HepG2 (cell line): Measurements from ENCODE around the gene THSD8. TPM values are rescaled to one million over a fixed set of nuclear protein-coding genes. Genes with fewer than 3 reads are reported as not detected.

Experiments used
- ARID2 ChIP-seq: sonication (generic); formaldehyde crosslinking; IDR thresholded peaks from 2 replicates; pipeline ENCODE4 v1.8.1; 2022; ENCODE audit warnings: mild to moderate bottlenecking, missing genetic modification reagents, borderline replicate concordance
- ETV6 ChIP-seq: sonication (generic); formaldehyde crosslinking; conservative IDR thresholded peaks from 2 replicates; pipeline ENCODE4 v1.4.0; 2020; ENCODE audit warnings: missing genetic modification reagents
- FOXC1 ChIP-seq: sonication (generic); formaldehyde crosslinking; IDR thresholded peaks from 2 replicates; pipeline ENCODE4 v1.8.0; 2022; ENCODE audit warnings: mild to moderate bottlenecking, missing genetic modification reagents, borderline replicate concordance
- HNRNPUL1 ChIP-seq: fragments of 200-400 bp; formaldehyde crosslinking; IDR thresholded peaks from 2 replicates; pipeline ENCODE4 v1.6.1; 2017; ENCODE audit warnings: low read depth, mild to moderate bottlenecking, low read length, moderate library complexity
- MATR3 ChIP-seq: sonication (generic); formaldehyde crosslinking; IDR thresholded peaks from 2 replicates; pipeline ENCODE4 v1.4.0; 2020; ENCODE audit warnings: missing genetic modification reagents
- MED13 ChIP-seq: sonication (generic); formaldehyde crosslinking; IDR thresholded peaks from 2 replicates; pipeline ENCODE4 v1.5.0; 2020; ENCODE audit warnings: missing genetic modification reagents
- MIXL1 ChIP-seq: IDR thresholded peaks from 2 replicates; pipeline ENCODE4 v1.6.1; 2016
- MLXIP ChIP-seq: sonication (generic); formaldehyde crosslinking; IDR thresholded peaks from 2 replicates; pipeline ENCODE4 v1.9.0; 2021; ENCODE audit warnings: missing genetic modification reagents, borderline replicate concordance
- NONO ChIP-seq, 2 experiments: fragments of 450-650 bp in 1 of 2; sonication (generic) in 1 of 2; formaldehyde crosslinking in 1 of 2; IDR thresholded peaks in 1 of 2; conservative IDR thresholded peaks in 1 of 2; 2 replicates each; pipeline versions ENCODE4 v1.6.1 to v1.8.0; 2017 to 2022; ENCODE audit warnings: mild to moderate bottlenecking in 1 of 2, missing genetic modification reagents in 1 of 2, moderate library complexity in 1 of 2
- RORA ChIP-seq: sonication (generic); formaldehyde crosslinking; IDR thresholded peaks from 2 replicates; pipeline ENCODE4 v1.5.0; 2020; ENCODE audit warnings: mild to moderate bottlenecking, missing genetic modification reagents, moderate library complexity
- SIN3B ChIP-seq: fragments of 150-350 bp; IDR thresholded peaks from 2 replicates; pipeline ENCODE4 v1.6.1; 2014; ENCODE audit warnings: low read length
- SMAD9 ChIP-seq: sonication (generic); formaldehyde crosslinking; IDR thresholded peaks from 2 replicates; pipeline ENCODE4 v1.5.1; 2020; ENCODE audit warnings: mild to moderate bottlenecking, missing genetic modification reagents
- SOX6 ChIP-seq, 2 experiments: fragments of 450-650 bp in 1 of 2; sonication (generic) in 1 of 2; formaldehyde crosslinking in 1 of 2; IDR thresholded peaks; 2 replicates each; pipeline versions ENCODE4 v1.4.0 to v1.6.1; 2017 to 2020; ENCODE audit warnings: antibody characterized with exemption in 1 of 2, mild to moderate bottlenecking in 1 of 2, missing genetic modification reagents in 1 of 2
- SP140L ChIP-seq: sonication (generic); formaldehyde crosslinking; IDR thresholded peaks from 2 replicates; pipeline ENCODE4 v1.4.0; 2020; ENCODE audit warnings: missing genetic modification reagents, borderline replicate concordance
- SP2 ChIP-seq: sonication (generic); formaldehyde crosslinking; IDR thresholded peaks from 2 replicates; pipeline ENCODE4 v1.5.1; 2020; ENCODE audit warnings: mild to moderate bottlenecking, missing genetic modification reagents
- STAT6 ChIP-seq: sonication (generic); formaldehyde crosslinking; IDR thresholded peaks from 2 replicates; pipeline ENCODE4 v1.4.0; 2020; ENCODE audit warnings: missing genetic modification reagents, mild to moderate bottlenecking, borderline replicate concordance
- ZMYM4 ChIP-seq: sonication (generic); formaldehyde crosslinking; IDR thresholded peaks from 2 replicates; pipeline ENCODE4 v1.8.1; 2023; ENCODE audit warnings: mild to moderate bottlenecking, missing genetic modification reagents
- ZNF10 ChIP-seq: sonication (generic); formaldehyde crosslinking; IDR thresholded peaks from 2 replicates; pipeline ENCODE4 v1.4.0; 2020; ENCODE audit warnings: mild to moderate bottlenecking, low read depth, missing genetic modification reagents, borderline replicate concordance
- ZNF124 ChIP-seq: sonication (generic); formaldehyde crosslinking; IDR thresholded peaks from 2 replicates; pipeline ENCODE4 v1.4.0; 2020; ENCODE audit warnings: missing genetic modification reagents
- ZNF225 ChIP-seq: sonication (generic); formaldehyde crosslinking; IDR thresholded peaks from 2 replicates; pipeline ENCODE4 v1.4.0; 2020; ENCODE audit warnings: mild to moderate bottlenecking, missing genetic modification reagents
- ZNF33A ChIP-seq: sonication (generic); formaldehyde crosslinking; IDR thresholded peaks from 2 replicates; pipeline ENCODE4 v1.5.1; 2020; ENCODE audit warnings: missing genetic modification reagents, mild to moderate bottlenecking, moderate library complexity, borderline replicate concordance
- ZNF460 ChIP-seq: sonication (generic); formaldehyde crosslinking; IDR thresholded peaks from 2 replicates; pipeline ENCODE4 v1.5.1; 2020; ENCODE audit warnings: missing genetic modification reagents, mild to moderate bottlenecking, borderline replicate concordance
- ZNF704 ChIP-seq: sonication (generic); formaldehyde crosslinking; IDR thresholded peaks from 2 replicates; pipeline ENCODE4 v1.8.1; 2023; ENCODE audit warnings: mild to moderate bottlenecking, inconsistent platforms, moderate library complexity, missing genetic modification reagents, borderline replicate concordance
- polyA plus RNA-seq, 8 experiments: library from polyadenylated mRNA; depleted of rRNA in 3 of 8; stranded (reverse) in 7 of 8; unstranded in 1 of 8; fragments of >200 nt; fragmentation: Illumina TruSeq in 4 of 8; extraction: Trizol in 4 of 8; gene quantifications; 2 replicates each; pipeline versions ENCODE4 v1.2.1 to v1.2.3, GENCODE V29; 2011 to 2016; ENCODE audit warnings: low read depth in 4 of 8, missing spikeins in 1 of 8, mixed read lengths in 1 of 8; ENCODE audit not compliant: insufficient read depth in 1 of 8
- total RNA-seq, 5 experiments: library from RNA; depleted of rRNA; stranded (reverse); fragments of >200 nt; fragmentation: Illumina TruSeq; extraction: Trizol; gene quantifications; 2 replicates each; pipeline ENCODE4 v1.2.3, GENCODE V29; 2016; ENCODE audit warnings: low read depth in 1 of 5

Gene THSD8
- total and polyA plus RNA-seq, 2 of the 13 experiments (the other 11 are each of a cell fraction or from before 2014, with no cell fraction given), result 4.8 to 14.9 TPM

GRCh38 chr19:12796146-12797071 lies 5.5 kb upstream of the THSD8 start (continued):
- TF ChIP-seq FOXC1 (no peak), MED13 (CRISPR knock-in tag) (no peak), ZNF225 (no peak), MATR3 (no peak), HNRNPUL1 (no peak), RORA (no peak), ETV6 (CRISPR knock-in tag) (no peak), SIN3B (no peak; the same call in 1 of the 2 replicates), ZMYM4 (CRISPR knock-in tag) (no peak), ZNF10 (CRISPR knock-in tag) (no peak), ZNF124 (CRISPR knock-in tag) (no peak), ARID2 (CRISPR knock-in tag) (no peak), SMAD9 (CRISPR knock-in tag) (no peak), STAT6 (no peak), ZNF704 (CRISPR knock-in tag) (no peak), NONO (IDR thresholded peaks at IDR 0.05) (no peak), NONO (CRISPR knock-in tag; conservative IDR thresholded peaks at IDR 0.05) (no peak), SP140L (CRISPR knock-in tag) (no peak), MIXL1 (0 out of 2 replicates have a peak, but pooled peaks have one; percentile 23), SP2 (CRISPR knock-in tag) (no peak), ZNF460 (CRISPR knock-in tag) (no peak), ZNF33A (CRISPR knock-in tag) (no peak), SOX6 (IDR thresholded peaks at IDR 0.05) (no peak), SOX6 (CRISPR knock-in tag; IDR thresholded peaks at IDR 0.05) (no peak), MLXIP (CRISPR knock-in tag) (no peak)
